ENCODE data around the gene CAPN11. TPM values are rescaled to one million over a fixed set of nuclear protein-coding genes. Genes with fewer than 3 reads are reported as not detected.
A peak's percentile ranks its signal among the peaks of the same experiment; 100 is the strongest.

The CAPN11 gene
- total and polyA plus RNA-seq, 2 donors (not counting 1 experiment from before 2014, with no cell fraction given), result not detected

DNA sequence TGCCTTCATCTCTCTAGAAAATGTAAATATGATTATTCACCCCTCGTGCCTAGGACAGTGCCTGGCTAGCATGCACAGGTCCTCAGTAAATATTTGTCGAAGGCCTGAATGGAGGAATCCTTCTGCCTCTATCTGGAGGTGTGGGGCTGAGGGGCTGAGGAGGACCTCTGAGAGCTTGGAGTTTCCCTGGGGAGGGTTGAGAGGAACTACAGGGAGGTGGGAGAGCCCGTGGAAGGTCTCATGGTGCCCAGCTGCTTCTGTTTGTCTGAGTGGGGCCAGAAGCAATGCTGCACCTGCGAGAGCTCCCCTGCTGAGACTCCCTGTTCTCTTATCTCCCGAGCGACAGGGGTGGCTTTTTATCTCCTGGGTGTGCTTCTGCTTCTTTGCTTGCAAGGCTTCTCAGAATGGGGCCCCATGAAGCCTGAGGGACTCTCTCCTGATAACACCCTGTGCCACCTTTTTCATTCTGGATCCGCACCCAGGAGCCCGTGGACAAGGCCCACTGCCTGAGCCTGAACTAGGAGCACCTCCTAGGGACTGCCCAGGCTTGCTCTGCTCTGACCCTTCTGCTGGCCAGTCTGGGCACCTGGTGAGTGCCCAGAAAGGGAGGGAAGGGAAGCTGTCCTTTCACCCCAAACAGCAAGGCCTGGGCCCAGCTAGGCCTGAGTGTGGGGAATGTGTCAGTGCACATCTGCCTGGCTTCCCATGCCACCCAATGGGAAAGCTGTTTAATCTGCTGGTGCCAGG lies 67.1 kb downstream of the CAPN11 start:
- Histone ChIP-seq H3K36me3 (ENCODE audit: control insufficient read depth, insufficient read depth, low read length) (peaks cover 2% of the 10 kb centered on the region), H2AFZ (ENCODE audit: low read length) (no peak overlapping the region), H3K9me3 (ENCODE audit: control insufficient read depth, insufficient read depth, low read depth, low read length) (no peaks in the 10 kb centered on the region), H3K27me3 (ENCODE audit: control insufficient read depth, insufficient read depth, low read length) (no peaks in the 10 kb centered on the region), H3K9ac (ENCODE audit: insufficient read depth, low read length) (no peak overlapping the region), H4K20me1 (ENCODE audit: control insufficient read depth, extremely low read depth, insufficient read depth, low read length) (no peaks in the 10 kb centered on the region), H3K4me2 (ENCODE audit: extremely low read depth, insufficient read depth, low read length) (no peak overlapping the region), H3K4me3 (replicated peaks in 1 of 4; ENCODE audit: control extremely low read depth in 1 of 4, insufficient read depth in 1 of 4, low read depth in 3 of 4, low read length in 4 of 4) (no peak overlapping the region), H3K27ac (ENCODE audit: insufficient read depth, low read length) (no peak overlapping the region), H3K79me2 (ENCODE audit: control insufficient read depth, insufficient read depth, low read length) (peaks cover 4% of the 10 kb centered on the region), H3K4me1 (ENCODE audit: control insufficient read depth, extremely low read depth, insufficient read depth, low read length) (peaks cover 21% of the 10 kb centered on the region)
- TF ChIP-seq, protein P1, sequence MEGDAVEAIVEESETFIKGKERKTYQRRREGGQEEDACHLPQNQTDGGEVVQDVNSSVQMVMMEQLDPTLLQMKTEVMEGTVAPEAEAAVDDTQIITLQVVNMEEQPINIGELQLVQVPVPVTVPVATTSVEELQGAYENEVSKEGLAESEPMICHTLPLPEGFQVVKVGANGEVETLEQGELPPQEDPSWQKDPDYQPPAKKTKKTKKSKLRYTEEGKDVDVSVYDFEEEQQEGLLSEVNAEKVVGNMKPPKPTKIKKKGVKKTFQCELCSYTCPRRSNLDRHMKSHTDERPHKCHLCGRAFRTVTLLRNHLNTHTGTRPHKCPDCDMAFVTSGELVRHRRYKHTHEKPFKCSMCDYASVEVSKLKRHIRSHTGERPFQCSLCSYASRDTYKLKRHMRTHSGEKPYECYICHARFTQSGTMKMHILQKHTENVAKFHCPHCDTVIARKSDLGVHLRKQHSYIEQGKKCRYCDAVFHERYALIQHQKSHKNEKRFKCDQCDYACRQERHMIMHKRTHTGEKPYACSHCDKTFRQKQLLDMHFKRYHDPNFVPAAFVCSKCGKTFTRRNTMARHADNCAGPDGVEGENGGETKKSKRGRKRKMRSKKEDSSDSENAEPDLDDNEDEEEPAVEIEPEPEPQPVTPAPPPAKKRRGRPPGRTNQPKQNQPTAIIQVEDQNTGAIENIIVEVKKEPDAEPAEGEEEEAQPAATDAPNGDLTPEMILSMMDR (conservative IDR thresholded peaks at IDR 0.05 in 1 of 2, IDR thresholded peaks at IDR 0.05 in 1 of 2; ENCODE audit: low read depth in 1 of 2, low read length in 2 of 2), result no peak
- TF ChIP-seq EZH2 (IDR thresholded peaks at IDR 0.05; ENCODE audit: low read length, missing control alignments), result no peak
- no peak for DNase-seq (ENCODE audit: low read depth in 2 of 2)

DNA sequence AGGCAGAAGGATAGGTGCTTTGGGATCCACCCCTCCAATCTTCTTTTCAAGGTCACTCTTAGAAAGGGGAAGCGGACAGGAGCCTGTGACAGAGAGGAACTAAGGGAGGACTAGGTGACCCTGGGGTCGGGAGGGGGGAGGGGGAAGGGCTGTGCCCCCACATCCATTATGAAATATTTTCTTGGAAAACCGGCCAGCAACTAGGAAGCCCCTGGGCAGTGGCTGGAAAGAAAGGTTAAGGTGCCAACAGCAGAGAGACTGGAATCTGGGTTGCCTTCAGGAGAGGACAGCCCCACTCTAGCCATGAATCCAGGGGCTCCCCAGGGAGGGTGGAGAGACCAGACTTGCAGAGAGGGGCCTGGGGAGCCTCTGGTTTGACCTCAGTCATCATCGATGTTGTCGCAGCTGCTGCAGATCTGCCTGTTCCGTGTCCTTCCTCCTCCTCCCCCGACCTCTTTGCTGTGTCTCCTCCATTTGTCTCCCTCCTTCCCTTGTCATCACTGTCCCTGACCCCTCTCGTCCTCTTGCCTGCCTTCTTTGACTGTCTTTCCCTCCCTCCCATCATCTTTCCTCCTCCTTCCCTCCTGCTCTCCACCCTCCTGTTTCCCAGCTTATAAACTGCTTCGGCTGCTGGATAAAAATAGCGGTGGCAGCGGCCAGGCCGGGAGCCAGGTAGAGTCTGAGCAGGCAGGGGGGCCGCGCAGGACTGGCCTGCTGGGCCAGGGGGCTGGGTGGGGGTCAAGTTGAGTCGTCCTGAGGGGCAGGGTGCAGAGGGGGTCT lies 67.9 kb downstream of the CAPN11 start:
- no peaks in the 10 kb centered on the region for H3K9me3 ChIP-seq (ENCODE audit: control insufficient read depth, insufficient read depth, low read depth, low read length)
- DNase-seq (ENCODE audit: low read depth in 2 of 2), result no peak
- H2AFZ ChIP-seq (ENCODE audit: low read length), result peak overlapping the region; percentile 64
- H3K27me3 ChIP-seq (ENCODE audit: control insufficient read depth, insufficient read depth, low read length), result no peaks in the 10 kb centered on the region
- peaks cover 2% of the 10 kb centered on the region for H3K36me3 ChIP-seq (ENCODE audit: control insufficient read depth, insufficient read depth, low read length)
- no peak overlapping the region for H3K4me3 ChIP-seq (replicated peaks in 1 of 4; ENCODE audit: control extremely low read depth in 1 of 4, insufficient read depth in 1 of 4, low read depth in 3 of 4, low read length in 4 of 4)
- H3K9ac ChIP-seq (ENCODE audit: insufficient read depth, low read length), result no peak overlapping the region
- TF ChIP-seq, protein P1 (conservative IDR thresholded peaks at IDR 0.05 in 1 of 2, IDR thresholded peaks at IDR 0.05 in 1 of 2; ENCODE audit: low read depth in 1 of 2, low read length in 2 of 2), result no peak
- no peak for TF ChIP-seq EZH2 (IDR thresholded peaks at IDR 0.05; ENCODE audit: low read length, missing control alignments)
- peaks cover 4% of the 10 kb centered on the region for H3K79me2 ChIP-seq (ENCODE audit: control insufficient read depth, insufficient read depth, low read length)
- H3K4me2 ChIP-seq (ENCODE audit: extremely low read depth, insufficient read depth, low read length), result peak overlapping the region; percentile 25
- peaks cover 16% of the 10 kb centered on the region for H3K4me1 ChIP-seq (ENCODE audit: control insufficient read depth, extremely low read depth, insufficient read depth, low read length)
- no peak overlapping the region for H3K27ac ChIP-seq (ENCODE audit: insufficient read depth, low read length)
- H4K20me1 ChIP-seq (ENCODE audit: control insufficient read depth, extremely low read depth, insufficient read depth, low read length), result no peaks in the 10 kb centered on the region

DNA sequence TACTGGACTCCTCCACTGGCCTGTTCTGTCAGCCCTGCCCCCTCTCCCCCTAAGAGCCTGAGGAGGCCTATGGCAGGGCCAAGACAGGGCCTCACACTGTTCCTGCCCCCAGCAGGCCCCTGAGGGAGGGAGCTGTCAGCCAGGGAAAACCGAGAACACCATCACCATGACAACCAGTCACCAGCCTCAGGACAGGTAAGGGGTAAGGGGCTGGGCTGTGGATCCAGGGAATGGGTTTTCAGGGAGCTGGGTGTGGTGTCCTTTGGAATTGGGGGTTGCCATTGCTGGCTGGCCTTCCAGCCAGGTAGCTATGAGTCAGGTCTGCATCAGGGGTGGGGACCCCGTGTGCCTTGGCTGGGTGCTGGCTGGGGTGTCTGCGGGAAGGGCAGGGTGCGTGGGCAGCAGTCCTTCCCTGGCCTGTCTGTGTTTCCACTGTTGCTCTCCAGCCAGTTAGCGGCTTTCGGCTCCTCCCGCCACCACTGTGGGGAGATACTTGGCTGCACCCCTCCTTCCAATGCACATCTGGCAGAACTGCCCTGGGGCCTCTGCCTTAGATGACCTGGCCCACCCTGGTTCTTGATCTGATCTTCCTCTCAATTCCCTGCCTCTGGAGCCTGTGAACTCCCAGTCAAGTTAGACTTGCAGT lies 68.7 kb downstream of the CAPN11 start:
- DNase-seq (ENCODE audit: low read depth in 2 of 2), result no peak
- no peak overlapping the region for H3K4me2 ChIP-seq (ENCODE audit: extremely low read depth, insufficient read depth, low read length)
- H3K9me3 ChIP-seq (ENCODE audit: control insufficient read depth, insufficient read depth, low read depth, low read length), result no peaks in the 10 kb centered on the region
- H3K9ac ChIP-seq (ENCODE audit: insufficient read depth, low read length), result no peak overlapping the region
- no peak overlapping the region for H2AFZ ChIP-seq (ENCODE audit: low read length)
- H3K4me3 ChIP-seq (replicated peaks in 1 of 4; ENCODE audit: control extremely low read depth in 1 of 4, insufficient read depth in 1 of 4, low read depth in 3 of 4, low read length in 4 of 4), result no peak overlapping the region
- no peaks in the 10 kb centered on the region for H3K27me3 ChIP-seq (ENCODE audit: control insufficient read depth, insufficient read depth, low read length)
- H3K36me3 ChIP-seq (ENCODE audit: control insufficient read depth, insufficient read depth, low read length), result peaks cover 5% of the 10 kb centered on the region
- no peaks in the 10 kb centered on the region for H4K20me1 ChIP-seq (ENCODE audit: control insufficient read depth, extremely low read depth, insufficient read depth, low read length)
- no peak overlapping the region for H3K27ac ChIP-seq (ENCODE audit: insufficient read depth, low read length)
- H3K79me2 ChIP-seq (ENCODE audit: control insufficient read depth, insufficient read depth, low read length), result peaks cover 4% of the 10 kb centered on the region
- no peak for TF ChIP-seq EZH2 (IDR thresholded peaks at IDR 0.05; ENCODE audit: low read length, missing control alignments)
- peaks cover 12% of the 10 kb centered on the region for H3K4me1 ChIP-seq (ENCODE audit: control insufficient read depth, extremely low read depth, insufficient read depth, low read length)

All from fibroblast of lung (primary cell).